Activated T-helper 2 cell treated with anti-CD3 and anti-CD28 coated beads, Interferon-gamma antibody, Interleukin-2, Interleukin-4, amounts not matched to agents 10 μg/mL and 5 μg/mL and 100 μg/mL, durations not matched to agents 14 hours and 24 hours and 36 hours (primary cell): ENCODE measurements around the gene LETMD1. TPM values are rescaled to one million over a fixed set of nuclear protein-coding genes. Genes with fewer than 3 reads are reported as not detected.

Experiments
- DNase-seq: peaks from one replicate; pipeline ENCODE4 v3.0.0; 2021; ENCODE audit warnings: low spot score
- H3K27ac Mint-ChIP-seq: one replicate; pipeline ENCODE4 v1.8.0; 2021; ENCODE audit warnings: mixed read lengths
- H3K27me3 Mint-ChIP-seq: one replicate; pipeline ENCODE4 v1.8.0; 2021; ENCODE audit warnings: low read depth, mixed read lengths
- H3K36me3 Mint-ChIP-seq: one replicate; pipeline ENCODE4 v1.8.0; 2021; ENCODE audit warnings: low read depth, mixed read lengths
- H3K4me1 Mint-ChIP-seq: one replicate; pipeline ENCODE4 v1.8.0; 2021; ENCODE audit warnings: low read depth, mixed read lengths
- H3K4me3 Mint-ChIP-seq: one replicate; pipeline ENCODE4 v1.8.0; 2021; ENCODE audit warnings: low read depth, mild to moderate bottlenecking, moderate library complexity, mixed read lengths
- H3K9me3 Mint-ChIP-seq: one replicate; pipeline ENCODE4 v1.8.0; 2021; ENCODE audit warnings: mixed read lengths
- intact Hi-C: fragments of 100-400 bp; cut with micrococcal nuclease; formaldehyde crosslinking; loops from one replicate; pipeline ENCODE4 v1.15.1; 2023
- total RNA-seq: library from RNA; stranded (reverse); gene quantifications from 2 replicates; pipeline ENCODE4 v1.2.3, GENCODE V29; 2022

The LETMD1 gene
- total RNA-seq, 1 donor from 2014 or later: 63.1 TPM

- Mint-ChIP-seq H3K36me3 (peaks cover 4% of the 10 kb centered on the region), H3K9me3 (no peaks in the 10 kb centered on the region), H3K27ac (no peak overlapping the region), H3K27me3 (peaks cover 7% of the 10 kb centered on the region), H3K4me3 (no peak overlapping the region), H3K4me1 (peaks cover 26% of the 10 kb centered on the region)
- intact Hi-C loops: loop anchor here (10.0 kb wide), 1 partner anchor 524 kb away; the partner anchor contains the start of gene DIP2B
- DNase-seq: no peak
Observed at GRCh38 chr12:51028813-51029150, 19.3 kb upstream of the LETMD1 start.

GRCh38 chr12:51033048-51033447 is 15.1 kb upstream of the LETMD1 start:
- H3K36me3 Mint-ChIP-seq: no peaks in the 10 kb centered on the region
- H3K27me3 Mint-ChIP-seq: peaks cover 7% of the 10 kb centered on the region
- no peaks in the 10 kb centered on the region for H3K9me3 Mint-ChIP-seq
- H3K27ac Mint-ChIP-seq: no peak overlapping the region
- no peak overlapping the region for H3K4me3 Mint-ChIP-seq
- intact Hi-C loops: no loop called here
- no peak for DNase-seq
- H3K4me1 Mint-ChIP-seq: peaks cover 3% of the 10 kb centered on the region

GRCh38 chr12:51033457-51034089 is 14.6 kb upstream of the LETMD1 start:
- Mint-ChIP-seq H3K27ac (no peak overlapping the region), H3K36me3 (no peaks in the 10 kb centered on the region), H3K9me3 (no peaks in the 10 kb centered on the region), H3K4me1 (peaks cover 4% of the 10 kb centered on the region), H3K4me3 (no peak overlapping the region), H3K27me3 (peaks cover 7% of the 10 kb centered on the region)
- intact Hi-C loops: no loop called here
- no peak for DNase-seq

- Mint-ChIP-seq H3K27ac (no peak overlapping the region), H3K4me3 (no peak overlapping the region), H3K36me3 (no peaks in the 10 kb centered on the region), H3K4me1 (peaks cover 4% of the 10 kb centered on the region), H3K9me3 (no peaks in the 10 kb centered on the region), H3K27me3 (no peaks in the 10 kb centered on the region)
- no peak for DNase-seq
- intact Hi-C loops: no loop called here
Observed at GRCh38 chr12:51036279-51036678, 11.8 kb upstream of the LETMD1 start.

GRCh38 chr12:51048661-51049251 is 629 bp downstream of the LETMD1 start:
- peaks cover 29% of the 10 kb centered on the region for H3K36me3 Mint-ChIP-seq
- H3K4me3 Mint-ChIP-seq: peak overlapping the region; percentile 92
- no peak for DNase-seq
- H3K27ac Mint-ChIP-seq: peak overlapping the region; percentile 83
- intact Hi-C loops: loop anchor here (1.0 kb wide), 3 partner anchors 23 to 191 kb away; partner anchors contain the start of gene CSRNP2
- no peaks in the 10 kb centered on the region for H3K27me3 Mint-ChIP-seq
- no peaks in the 10 kb centered on the region for H3K9me3 Mint-ChIP-seq
- peaks cover 22% of the 10 kb centered on the region for H3K4me1 Mint-ChIP-seq

- Mint-ChIP-seq H3K36me3 (peaks cover 36% of the 10 kb centered on the region), H3K4me3 (peak overlapping the region; percentile 92), H3K9me3 (no peaks in the 10 kb centered on the region), H3K27ac (no peak overlapping the region), H3K4me1 (peaks cover 24% of the 10 kb centered on the region), H3K27me3 (no peaks in the 10 kb centered on the region)
- DNase-seq: no peak
- intact Hi-C loops: no loop called here
Observed at GRCh38 chr12:51049525-51049924, 1.4 kb downstream of the LETMD1 start.

- Mint-ChIP-seq H3K36me3 (peaks cover 47% of the 10 kb centered on the region), H3K9me3 (no peaks in the 10 kb centered on the region), H3K27ac (peak overlapping the region; percentile 7), H3K4me3 (peak overlapping the region; percentile 9), H3K27me3 (no peaks in the 10 kb centered on the region), H3K4me1 (peaks cover 24% of the 10 kb centered on the region)
- no peak for DNase-seq
- intact Hi-C loops: no loop called here
Observed at GRCh38 chr12:51051787-51052186, 3.7 kb downstream of the LETMD1 start.

- Mint-ChIP-seq H3K4me3 (no peak overlapping the region), H3K4me1 (peaks cover 9% of the 10 kb centered on the region), H3K27me3 (no peaks in the 10 kb centered on the region), H3K36me3 (peaks cover 65% of the 10 kb centered on the region), H3K9me3 (no peaks in the 10 kb centered on the region), H3K27ac (no peak overlapping the region)
- DNase-seq: no peak
- intact Hi-C loops: no loop called here
Observed at GRCh38 chr12:51055060-51055459, 6.9 kb downstream of the LETMD1 start.

GRCh38 chr12:51056242-51056641 is 8.1 kb downstream of the LETMD1 start:
- Mint-ChIP-seq H3K4me3 (no peak overlapping the region), H3K27ac (no peak overlapping the region)

GRCh38 chr12:51059086-51059485 is 11.0 kb downstream of the LETMD1 start:
- H3K4me3 Mint-ChIP-seq: no peak overlapping the region
- H3K27me3 Mint-ChIP-seq: no peaks in the 10 kb centered on the region
- H3K9me3 Mint-ChIP-seq: no peaks in the 10 kb centered on the region
- intact Hi-C loops: no loop called here
- no peak for DNase-seq
- peaks cover under 1% of the 10 kb centered on the region for H3K4me1 Mint-ChIP-seq
- H3K36me3 Mint-ChIP-seq: peaks cover 75% of the 10 kb centered on the region
- H3K27ac Mint-ChIP-seq: no peak overlapping the region

More at GRCh38 chr12:51056242-51056641, 8.1 kb downstream of the LETMD1 start:
- H3K9me3 Mint-ChIP-seq: no peaks in the 10 kb centered on the region
- intact Hi-C loops: no loop called here
- H3K4me1 Mint-ChIP-seq: peaks cover 9% of the 10 kb centered on the region
- peaks cover 74% of the 10 kb centered on the region for H3K36me3 Mint-ChIP-seq
- H3K27me3 Mint-ChIP-seq: no peaks in the 10 kb centered on the region
- DNase-seq: no peak

GRCh38 chr12:51062631-51063397 is 14.7 kb downstream of the LETMD1 start:
- Mint-ChIP-seq H3K9me3 (no peaks in the 10 kb centered on the region), H3K27ac (no peak overlapping the region), H3K4me1 (peaks cover 1% of the 10 kb centered on the region), H3K36me3 (peaks cover 77% of the 10 kb centered on the region), H3K27me3 (no peaks in the 10 kb centered on the region), H3K4me3 (no peak overlapping the region)
- DNase-seq: no peak
- intact Hi-C loops: no loop called here

GRCh38 chr12:51065530-51065929 is 17.4 kb downstream of the LETMD1 start:
- Mint-ChIP-seq H3K36me3 (peaks cover 70% of the 10 kb centered on the region), H3K4me1 (peaks cover 3% of the 10 kb centered on the region), H3K9me3 (no peaks in the 10 kb centered on the region), H3K27me3 (no peaks in the 10 kb centered on the region), H3K4me3 (no peak overlapping the region), H3K27ac (no peak overlapping the region)
- intact Hi-C loops: no loop called here
- no peak for DNase-seq

- Mint-ChIP-seq H3K4me1 (peaks cover 3% of the 10 kb centered on the region), H3K36me3 (peaks cover 63% of the 10 kb centered on the region), H3K9me3 (no peaks in the 10 kb centered on the region), H3K4me3 (no peak overlapping the region), H3K27me3 (no peaks in the 10 kb centered on the region), H3K27ac (no peak overlapping the region)
- no peak for DNase-seq
- intact Hi-C loops: no loop called here
Observed at GRCh38 chr12:51067229-51067628, 19.1 kb downstream of the LETMD1 start.
